ENCODE data around the gene TRIB2. TPM values are rescaled to one million over a fixed set of nuclear protein-coding genes. Genes with fewer than 3 reads are reported as not detected.

TRIB2 gene
- total and polyA plus RNA-seq, 8 donors, result 4.0 to 66.9 (median 16.1) TPM

GRCh38 chr2:12719400-12720277 lies 2.9 kb downstream of the TRIB2 start:
- Histone ChIP-seq H3K4me1 (peaks cover 7 to 20% (median 15%) of the 10 kb centered on the region in 3 donors), H3K27ac (peak overlapping the region in 2 of 4 donors; percentile 96 to 97), H3K27me3 (no peaks in the 10 kb centered on the region), H3K4me3 (peak overlapping the region; percentile 62 to 76 (median 65)), H3K9me3 (no peaks in the 10 kb centered on the region), H3K36me3 (peaks cover 0 to 3% (median 0%) of the 10 kb centered on the region in 3 donors)
- no peak for ATAC-seq
- no peak for DNase-seq
- 67 to 72% methylated on average over 9 of the region's 9 CpGs for WGBS, 2 donors
- FAIRE-seq, result no peak
- TF ChIP-seq CTCF (IDR thresholded peaks at IDR 0.05), result no peak
- intact Hi-C loops (cut with DNase I), result loop anchor here in 1 of 3 donors (10.0 kb wide), 2 partner anchors 265 to 855 kb away; no protein-coding TSS in a partner anchor

DNA sequence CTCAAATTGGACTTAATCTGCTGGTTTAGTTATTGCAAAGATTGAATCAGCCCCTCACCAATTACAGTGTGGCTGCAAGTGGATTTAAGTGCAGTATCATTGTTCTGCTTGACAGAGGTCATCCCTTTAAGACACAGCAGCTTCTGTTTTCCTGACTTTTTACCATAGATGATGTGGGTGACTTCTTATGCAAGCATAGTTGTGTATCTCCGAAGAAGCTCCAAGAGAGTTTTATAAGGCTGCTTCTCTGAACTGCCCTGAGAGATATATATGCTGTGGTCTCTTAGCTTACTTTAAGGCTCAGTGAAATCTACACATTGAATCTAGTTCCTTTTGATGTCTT lies 3.5 kb downstream of the TRIB2 start:
- Histone ChIP-seq H3K36me3 (peaks cover 0 to 3% (median 0%) of the 10 kb centered on the region in 3 donors), H3K27ac (no peak overlapping the region), H3K4me3 (peak overlapping the region in 1 of 4 donors; percentile 64), H3K27me3 (no peaks in the 10 kb centered on the region), H3K9me3 (no peaks in the 10 kb centered on the region), H3K4me1 (peaks cover 1 to 17% (median 11%) of the 10 kb centered on the region in 3 donors)
- DNase-seq (no peak), FAIRE-seq (no peak), ATAC-seq (no peak)
- intact Hi-C loops (cut with DNase I), result no loop called here
- no peak for TF ChIP-seq CTCF (IDR thresholded peaks at IDR 0.05)
- 43 to 48% methylated on average over 1 of the region's 1 CpG for WGBS, 2 donors

DNA sequence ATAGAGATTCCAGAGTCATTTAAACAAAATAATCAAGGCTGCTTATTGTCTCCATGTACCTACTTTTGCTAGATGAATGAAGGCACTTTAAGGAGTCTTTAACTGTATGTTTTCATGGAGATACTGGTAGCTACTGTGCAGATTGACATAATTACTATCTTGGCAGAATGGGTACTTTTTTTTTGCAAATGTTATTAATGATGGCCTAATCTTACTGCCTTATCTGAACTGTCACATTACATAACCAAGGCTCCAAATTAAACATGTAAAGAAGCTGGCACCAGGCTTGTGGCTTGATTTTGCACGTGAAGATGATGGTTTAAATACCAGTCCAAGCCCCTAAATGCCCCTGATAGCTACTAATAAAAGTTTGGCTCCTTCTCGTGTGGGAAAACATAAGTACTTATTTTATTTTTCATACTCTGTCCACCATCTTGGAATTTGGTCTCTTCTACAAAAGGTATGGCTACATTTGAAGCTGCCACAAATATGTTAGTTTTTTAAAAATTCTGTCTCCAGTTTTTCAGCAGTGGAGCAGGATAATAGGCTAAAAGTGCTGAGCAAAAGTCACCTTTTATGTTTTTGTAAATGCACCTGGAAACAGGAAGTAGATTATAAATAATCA lies 4.1 kb downstream of the TRIB2 start:
- Histone ChIP-seq H3K4me1 (peaks cover 0 to 12% (median 6%) of the 10 kb centered on the region in 3 donors), H3K9me3 (no peaks in the 10 kb centered on the region), H3K27me3 (no peaks in the 10 kb centered on the region), H3K36me3 (peaks cover 0 to 3% (median 0%) of the 10 kb centered on the region in 3 donors), H3K4me3 (peak overlapping the region in 1 of 4 donors; percentile 64), H3K27ac (no peak overlapping the region)
- TF ChIP-seq CTCF (IDR thresholded peaks at IDR 0.05), result no peak
- FAIRE-seq (no peak), DNase-seq (no peak), ATAC-seq (no peak)
- intact Hi-C loops (cut with DNase I), result no loop called here
- 21 to 27% methylated on average over 2 of the region's 2 CpGs for WGBS, 2 donors

DNA sequence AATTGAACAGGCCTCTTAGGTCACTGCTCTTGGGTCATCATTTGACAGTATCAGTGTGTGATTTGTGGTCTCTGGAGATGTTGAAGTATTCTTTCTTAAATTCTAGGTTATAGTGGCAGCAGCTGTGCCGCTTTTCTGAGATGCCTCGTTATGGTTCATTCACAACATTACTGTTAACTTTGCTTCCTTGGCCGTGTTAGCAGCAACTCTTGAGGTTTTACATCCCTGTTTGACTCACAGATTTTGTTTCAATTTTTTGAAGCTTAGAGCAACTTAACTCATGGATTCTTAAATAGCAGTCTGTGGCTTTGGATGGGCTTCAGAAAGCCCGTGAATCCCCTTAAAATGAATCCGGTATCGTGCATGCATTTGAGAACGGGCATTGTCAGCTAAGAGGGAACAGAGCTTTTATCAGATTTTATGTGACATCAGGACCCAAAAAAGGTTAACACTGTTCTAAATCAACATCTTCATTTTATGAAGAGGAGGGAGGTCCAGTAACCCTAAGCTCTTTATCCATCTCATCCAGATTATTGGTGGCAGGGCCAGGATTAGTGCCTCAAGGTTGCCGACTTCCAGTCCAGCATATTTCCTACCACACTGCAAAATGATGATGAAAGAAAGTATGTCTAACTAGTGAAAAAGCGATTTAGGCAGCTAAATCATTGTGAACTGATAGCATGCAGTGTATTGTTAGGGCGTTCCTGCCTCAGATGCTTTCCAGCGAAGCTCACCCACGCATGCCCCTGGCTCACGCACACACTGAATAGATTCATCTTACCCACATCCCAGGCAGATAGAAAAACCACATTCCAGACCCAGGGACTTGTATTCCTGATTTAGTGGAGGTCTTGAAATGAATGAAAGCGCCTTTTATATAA lies 5.1 kb downstream of the TRIB2 start:
- H3K4me3 ChIP-seq, result peak overlapping the region in 1 of 4 donors; percentile 64
- DNase-seq (no peak), ATAC-seq (no peak), FAIRE-seq (no peak)
- WGBS, 2 donors, result 87 to 93% methylated on average over 14 of the region's 14 CpGs
- peaks cover 0 to 12% (median 6%) of the 10 kb centered on the region in 3 donors for H3K4me1 ChIP-seq
- no peaks in the 10 kb centered on the region for H3K27me3 ChIP-seq
- intact Hi-C loops (cut with DNase I), result no loop called here
- H3K27ac ChIP-seq, result no peak overlapping the region
- no peaks in the 10 kb centered on the region for H3K9me3 ChIP-seq
- H3K36me3 ChIP-seq, result peaks cover 0 to 3% (median 0%) of the 10 kb centered on the region in 3 donors
- TF ChIP-seq CTCF (IDR thresholded peaks at IDR 0.05), result no peak

Measured in pancreas (tissue), 10 donors.